Measurements from ENCODE around the gene ATP6AP1. TPM values are rescaled to one million over a fixed set of nuclear protein-coding genes. Genes with fewer than 3 reads are reported as not detected.

The ATP6AP1 gene, protein sequence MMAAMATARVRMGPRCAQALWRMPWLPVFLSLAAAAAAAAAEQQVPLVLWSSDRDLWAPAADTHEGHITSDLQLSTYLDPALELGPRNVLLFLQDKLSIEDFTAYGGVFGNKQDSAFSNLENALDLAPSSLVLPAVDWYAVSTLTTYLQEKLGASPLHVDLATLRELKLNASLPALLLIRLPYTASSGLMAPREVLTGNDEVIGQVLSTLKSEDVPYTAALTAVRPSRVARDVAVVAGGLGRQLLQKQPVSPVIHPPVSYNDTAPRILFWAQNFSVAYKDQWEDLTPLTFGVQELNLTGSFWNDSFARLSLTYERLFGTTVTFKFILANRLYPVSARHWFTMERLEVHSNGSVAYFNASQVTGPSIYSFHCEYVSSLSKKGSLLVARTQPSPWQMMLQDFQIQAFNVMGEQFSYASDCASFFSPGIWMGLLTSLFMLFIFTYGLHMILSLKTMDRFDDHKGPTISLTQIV
- polyA plus RNA-seq (2013, experiment 1 of 2): 47.5 TPM
- 47.4 TPM for polyA plus RNA-seq (2013, experiment 2 of 2)

- Histone ChIP-seq H3K27me3 (ENCODE audit: insufficient read depth, low read length) (no peaks in the 10 kb centered on the region), H3K27ac (ENCODE audit: low read depth, low read length) (0 out of 2 replicates have a peak within 1 kb of the TSS, but pooled peaks have one; percentile 13), H3K9ac (ENCODE audit: low read depth, low read length) (peak within 1 kb of the TSS; percentile 57), H3K4me3 (ENCODE audit: low read length) (peak within 1 kb of the TSS; percentile 71), H3K4me1 (ENCODE audit: insufficient read depth, low read length) (no peaks in the 10 kb centered on the region), H3K36me3 (ENCODE audit: insufficient read depth, low read length) (peaks cover 7% of the 10 kb centered on the region; the same call in 1 of the 2 replicates), H3K9me3 (ENCODE audit: insufficient read depth, low read depth, low read length) (no peaks in the 10 kb centered on the region)
- WGBS: 12% methylated on average over 86 of the region's 87 CpGs
These were observed at the start of gene ATP6AP1 for GRCh38 chrX:154428176-154429171. Gene ATP6AP1, plus strand, starts transcription at chrX:154428677. Its CDS starts 16 bp downstream, at chrX:154428693.

GRCh38 chrX:154378799-154379568 is 49.5 kb upstream of the ATP6AP1 start, which contains the start of gene EMD:
Gene EMD, plus strand, starts transcription at chrX:154379295. Its CDS starts 190 bp downstream, at chrX:154379485.
- peaks cover 11% of the 10 kb centered on the region for H3K36me3 ChIP-seq (ENCODE audit: insufficient read depth, low read length)
- no peaks in the 10 kb centered on the region for H3K9me3 ChIP-seq (ENCODE audit: insufficient read depth, low read depth, low read length)
- under 1% methylated on average over 103 of the region's 103 CpGs for WGBS
- peak within 1 kb of the TSS; percentile 85 for H3K4me3 ChIP-seq (ENCODE audit: low read length)
- peaks cover 6% of the 10 kb centered on the region for H3K4me1 ChIP-seq (ENCODE audit: insufficient read depth, low read length)
- peak within 1 kb of the TSS; percentile 99 for H3K27ac ChIP-seq (ENCODE audit: low read depth, low read length)
- H3K9ac ChIP-seq (ENCODE audit: low read depth, low read length): peak within 1 kb of the TSS; percentile 96
- H3K27me3 ChIP-seq (ENCODE audit: insufficient read depth, low read length): peaks cover 3% of the 10 kb centered on the region; the same call in 1 of the 2 replicates

GRCh38 chrX:154379569-154379951 is 48.9 kb upstream of the ATP6AP1 start:
- Histone ChIP-seq H3K9ac (ENCODE audit: low read depth, low read length) (peak overlapping the region; percentile 96), H3K27ac (ENCODE audit: low read depth, low read length) (peak overlapping the region; percentile 99), H3K9me3 (ENCODE audit: insufficient read depth, low read depth, low read length) (no peaks in the 10 kb centered on the region), H3K27me3 (ENCODE audit: insufficient read depth, low read length) (peaks cover 3% of the 10 kb centered on the region; the same call in 1 of the 2 replicates), H3K4me3 (ENCODE audit: low read length) (peak overlapping the region; percentile 85), H3K4me1 (ENCODE audit: insufficient read depth, low read length) (peaks cover 5% of the 10 kb centered on the region), H3K36me3 (ENCODE audit: insufficient read depth, low read length) (peaks cover 11% of the 10 kb centered on the region)
- WGBS: 2% methylated on average over 35 of the region's 38 CpGs

- Histone ChIP-seq H3K4me3 (ENCODE audit: low read length) (peak overlapping the region; percentile 85), H3K9ac (ENCODE audit: low read depth, low read length) (peak overlapping the region; percentile 96), H3K36me3 (ENCODE audit: insufficient read depth, low read length) (peaks cover 11% of the 10 kb centered on the region), H3K27me3 (ENCODE audit: insufficient read depth, low read length) (no peaks in the 10 kb centered on the region), H3K27ac (ENCODE audit: low read depth, low read length) (peak overlapping the region; percentile 99; the same call in 1 of the 2 replicates), H3K4me1 (ENCODE audit: insufficient read depth, low read length) (peaks cover 5% of the 10 kb centered on the region), H3K9me3 (ENCODE audit: insufficient read depth, low read depth, low read length) (no peaks in the 10 kb centered on the region)
- 31% methylated on average over 13 of the region's 13 CpGs for WGBS
These were observed 48.3 kb upstream of the ATP6AP1 start for GRCh38 chrX:154380153-154380552.

DNA sequence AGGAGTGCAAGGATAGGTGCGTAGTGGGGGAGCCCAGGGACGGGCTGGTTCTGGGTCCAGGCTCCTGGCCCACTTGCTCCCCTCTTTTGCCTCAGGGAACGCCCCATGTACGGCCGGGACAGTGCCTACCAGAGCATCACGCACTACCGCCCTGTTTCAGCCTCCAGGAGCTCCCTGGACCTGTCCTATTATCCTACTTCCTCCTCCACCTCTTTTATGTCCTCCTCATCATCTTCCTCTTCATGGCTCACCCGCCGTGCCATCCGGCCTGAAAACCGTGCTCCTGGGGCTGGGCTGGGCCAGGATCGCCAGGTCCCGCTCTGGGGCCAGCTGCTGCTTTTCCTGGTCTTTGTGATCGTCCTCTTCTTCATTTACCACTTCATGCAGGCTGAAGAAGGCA is 47.7 kb upstream of the ATP6AP1 start:
- H3K9ac ChIP-seq (ENCODE audit: low read depth, low read length): peak overlapping the region; percentile 60
- H3K4me1 ChIP-seq (ENCODE audit: insufficient read depth, low read length): peaks cover 5% of the 10 kb centered on the region
- H3K27me3 ChIP-seq (ENCODE audit: insufficient read depth, low read length): no peaks in the 10 kb centered on the region
- H3K4me3 ChIP-seq (ENCODE audit: low read length): peak overlapping the region; percentile 85
- WGBS: 62% methylated on average over 14 of the region's 14 CpGs
- H3K9me3 ChIP-seq (ENCODE audit: insufficient read depth, low read depth, low read length): no peaks in the 10 kb centered on the region
- peak overlapping the region; percentile 99; the same call in 1 of the 2 replicates for H3K27ac ChIP-seq (ENCODE audit: low read depth, low read length)
- H3K36me3 ChIP-seq (ENCODE audit: insufficient read depth, low read length): peaks cover 11% of the 10 kb centered on the region

DNA sequence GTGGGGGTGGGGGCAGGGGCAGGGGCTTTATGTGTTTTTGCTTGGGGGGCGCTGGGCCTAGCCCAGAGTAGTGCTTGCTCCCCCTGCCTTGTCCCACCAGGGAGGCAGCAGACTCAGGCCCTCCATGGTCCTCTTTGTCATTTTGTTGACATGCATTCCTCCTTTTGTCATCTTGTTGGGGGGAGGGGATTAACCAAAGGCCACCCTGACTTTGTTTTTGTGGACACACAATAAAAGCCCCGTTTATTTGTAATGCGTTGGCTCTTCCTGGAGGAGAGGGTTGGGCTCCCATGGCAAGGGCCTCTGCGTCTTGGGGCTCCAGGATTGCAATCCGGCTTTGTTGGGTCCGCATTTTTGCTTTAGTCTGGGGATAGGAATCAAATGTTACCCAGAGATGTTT is 47.2 kb upstream of the ATP6AP1 start:
- Histone ChIP-seq H3K27ac (ENCODE audit: low read depth, low read length) (peak overlapping the region; percentile 99), H3K9me3 (ENCODE audit: insufficient read depth, low read depth, low read length) (no peaks in the 10 kb centered on the region), H3K4me3 (ENCODE audit: low read length) (peak overlapping the region; percentile 35; the same call in 1 of the 2 replicates), H3K4me1 (ENCODE audit: insufficient read depth, low read length) (peaks cover 5% of the 10 kb centered on the region), H3K9ac (ENCODE audit: low read depth, low read length) (peak overlapping the region; percentile 67), H3K36me3 (ENCODE audit: insufficient read depth, low read length) (peaks cover 11% of the 10 kb centered on the region), H3K27me3 (ENCODE audit: insufficient read depth, low read length) (no peaks in the 10 kb centered on the region)
- 43% methylated on average over 5 of the region's 6 CpGs for WGBS

GRCh38 chrX:154382483-154383069 is 45.9 kb upstream of the ATP6AP1 start:
- peaks cover 11% of the 10 kb centered on the region for H3K36me3 ChIP-seq (ENCODE audit: insufficient read depth, low read length)
- 96% methylated on average over 11 of the region's 11 CpGs for WGBS
- no peak overlapping the region for H3K4me3 ChIP-seq (ENCODE audit: low read length)
- H3K27ac ChIP-seq (ENCODE audit: low read depth, low read length): no peak overlapping the region
- H3K9ac ChIP-seq (ENCODE audit: low read depth, low read length): no peak overlapping the region
- H3K4me1 ChIP-seq (ENCODE audit: insufficient read depth, low read length): peaks cover 5% of the 10 kb centered on the region
- no peaks in the 10 kb centered on the region for H3K9me3 ChIP-seq (ENCODE audit: insufficient read depth, low read depth, low read length)
- no peaks in the 10 kb centered on the region for H3K27me3 ChIP-seq (ENCODE audit: insufficient read depth, low read length)

- H3K27ac ChIP-seq (ENCODE audit: low read depth, low read length): no peak overlapping the region
These were observed 44.9 kb upstream of the ATP6AP1 start for GRCh38 chrX:154383359-154384283.

DNA sequence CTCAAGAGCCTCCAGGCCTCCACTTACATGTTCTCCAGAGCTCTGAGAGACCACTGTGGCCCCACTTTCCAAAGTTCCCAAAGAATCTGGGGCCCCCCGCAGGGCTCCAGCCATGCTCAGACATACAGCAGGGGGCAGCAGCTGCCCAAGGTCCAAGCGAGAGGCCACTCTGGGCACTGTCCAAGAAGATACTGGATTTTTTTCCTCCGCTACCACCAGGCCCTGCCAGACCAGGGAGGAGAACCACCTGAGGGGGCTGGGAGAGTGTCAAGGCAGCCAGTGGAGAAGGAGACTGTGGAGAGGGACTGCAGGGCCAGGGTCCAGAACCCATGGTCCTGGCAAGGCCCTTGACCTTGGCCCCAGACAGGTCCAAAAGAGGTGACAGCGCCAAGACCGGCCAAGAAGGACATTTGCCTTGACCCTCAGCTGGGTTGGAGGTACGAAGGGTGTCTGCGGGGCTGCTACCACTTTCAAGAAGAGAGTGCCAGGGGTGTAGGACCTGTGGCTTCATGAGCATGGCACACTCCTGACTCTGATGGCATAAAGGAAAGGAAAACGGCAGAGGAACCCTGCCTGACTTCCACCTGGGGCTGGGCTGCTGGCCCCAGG is 44.1 kb upstream of the ATP6AP1 start:
- 86% methylated on average over 8 of the region's 8 CpGs for WGBS
- Histone ChIP-seq H3K27ac (ENCODE audit: low read depth, low read length) (no peak overlapping the region), H3K4me3 (ENCODE audit: low read length) (no peak overlapping the region), H3K9ac (ENCODE audit: low read depth, low read length) (no peak overlapping the region), H3K9me3 (ENCODE audit: insufficient read depth, low read depth, low read length) (no peaks in the 10 kb centered on the region), H3K36me3 (ENCODE audit: insufficient read depth, low read length) (peaks cover 11% of the 10 kb centered on the region), H3K27me3 (ENCODE audit: insufficient read depth, low read length) (no peaks in the 10 kb centered on the region), H3K4me1 (ENCODE audit: insufficient read depth, low read length) (peaks cover 5% of the 10 kb centered on the region)

More at GRCh38 chrX:154383359-154384283, 44.9 kb upstream of the ATP6AP1 start:
- H3K27me3 ChIP-seq (ENCODE audit: insufficient read depth, low read length): no peaks in the 10 kb centered on the region
- peaks cover 5% of the 10 kb centered on the region for H3K4me1 ChIP-seq (ENCODE audit: insufficient read depth, low read length)
- peaks cover 11% of the 10 kb centered on the region for H3K36me3 ChIP-seq (ENCODE audit: insufficient read depth, low read length)
- H3K9ac ChIP-seq (ENCODE audit: low read depth, low read length): no peak overlapping the region
- no peak overlapping the region for H3K4me3 ChIP-seq (ENCODE audit: low read length)
- H3K9me3 ChIP-seq (ENCODE audit: insufficient read depth, low read depth, low read length): no peaks in the 10 kb centered on the region
- 93% methylated on average over 11 of the region's 14 CpGs for WGBS

Data from HUES64 (cell line).